ENCODE results near the gene ATXN1. TPM values are rescaled to one million over a fixed set of nuclear protein-coding genes. Genes with fewer than 3 reads are reported as not detected.

The ATXN1 gene
- total RNA-seq, 1 experiment from 2014 or later: 5.6 TPM

DNA sequence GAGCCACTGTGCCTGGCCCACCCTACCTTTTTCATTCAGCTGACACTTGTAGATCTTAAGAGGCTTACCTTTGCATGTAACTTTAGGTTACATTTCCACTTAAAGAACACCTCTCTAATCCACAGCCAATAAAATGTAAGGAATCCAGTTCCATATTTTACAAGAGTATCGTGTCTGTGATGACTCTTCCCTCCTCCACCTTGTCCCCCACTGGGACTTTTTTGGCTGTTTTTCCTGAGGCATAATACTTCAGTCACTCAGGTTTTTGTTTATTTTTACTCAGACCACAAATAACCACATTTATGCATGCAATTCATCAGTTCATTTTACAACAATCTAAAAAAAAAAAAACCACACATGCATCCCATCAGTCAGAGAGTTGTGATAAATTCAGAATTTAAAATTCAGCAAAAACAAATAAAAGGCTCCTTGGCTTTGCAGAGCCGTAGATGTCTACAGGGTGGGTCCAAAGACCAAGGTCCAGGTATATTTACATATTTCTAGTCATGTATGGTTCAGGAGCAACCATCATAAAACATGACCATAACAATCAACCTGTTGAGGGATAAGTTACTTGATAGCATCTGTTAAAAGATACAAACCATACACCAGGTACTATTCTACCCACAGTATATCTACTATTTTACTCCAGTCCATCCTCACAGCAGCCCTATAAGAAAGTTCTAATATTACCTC lies 9.9 kb downstream of the ATXN1 start:
- WGBS (ENCODE audit: extremely low coverage, insufficient read length, low lambda C conversion rate): no CpG with 5 or more reads among the region's 2 CpGs
- Mint-ChIP-seq H3K36me3 (ENCODE audit: insufficient read depth in 1 of 3, low read depth in 3 of 3) (no peaks in the 10 kb centered on the region), H3K27ac (no peak overlapping the region), H3K9me3 (no peaks in the 10 kb centered on the region), H3K4me1 (peaks cover 8 to 16% of the 10 kb centered on the region in 2 experiments), H3K4me3 (no peak overlapping the region), H3K27me3 (ENCODE audit: low read depth) (no peaks in the 10 kb centered on the region)
- Histone ChIP-seq H3K4me2 (ENCODE audit: insufficient read depth, insufficient read length, low read length) (no peak overlapping the region), H3K27me3 (ENCODE audit: insufficient read depth, low read length) (no peaks in the 10 kb centered on the region), H3T11ph (ENCODE audit: low read length) (no peak overlapping the region), H2BK20ac (ENCODE audit: low read depth, low read length, poor library complexity, severe bottlenecking) (no peak overlapping the region), H2BK15ac (ENCODE audit: low read depth, low read length) (no peak overlapping the region), H4K8ac (replicated peaks; ENCODE audit: insufficient read length, low read depth, low read length) (no peak overlapping the region), H3K79me2 (ENCODE audit: insufficient read depth, low read length) (no peaks in the 10 kb centered on the region), H2BK5ac (ENCODE audit: insufficient read length, low read length) (no peak overlapping the region), H3K79me1 (ENCODE audit: insufficient read depth, low read depth, low read length, poor library complexity, severe bottlenecking) (no peaks in the 10 kb centered on the region), H2AFZ (ENCODE audit: low read length) (no peak overlapping the region), H2BK12ac (ENCODE audit: insufficient read length, low read depth, low read length) (no peak overlapping the region), H2BK120ac (ENCODE audit: low read depth, low read length, poor library complexity, severe bottlenecking) (no peak overlapping the region), H3K9me3 (ENCODE audit: control insufficient read depth, low read depth, low read length) (no peaks in the 10 kb centered on the region), H3K27ac (ENCODE audit: insufficient read length, low read depth, low read length) (no peak overlapping the region), H4K20me1 (ENCODE audit: control insufficient read depth, insufficient read depth, insufficient read length) (no peaks in the 10 kb centered on the region), H3K23me2 (ENCODE audit: insufficient read length, low read depth, low read length, poor library complexity, severe bottlenecking) (no peaks in the 10 kb centered on the region), H4K91ac (ENCODE audit: insufficient read length, low read depth, low read length) (no peak overlapping the region), H4K5ac (ENCODE audit: insufficient read length, low read depth, low read length) (no peak overlapping the region), H3K18ac (ENCODE audit: insufficient read length, low read depth, low read length) (no peak overlapping the region), H3K9ac (ENCODE audit: extremely low read depth, insufficient read length, low read length) (no peak overlapping the region), H2AK5ac (ENCODE audit: insufficient read length, low read length) (no peak overlapping the region), H3K4ac (ENCODE audit: low read depth, low read length) (no peak overlapping the region), H3K56ac (ENCODE audit: insufficient read length, low read depth, low read length) (no peak overlapping the region), H3K14ac (ENCODE audit: insufficient read depth, low read length) (no peak overlapping the region), H3K23ac (ENCODE audit: insufficient read length, low read depth, low read length) (no peak overlapping the region), H3K4me1 (ENCODE audit: insufficient read depth, low read length) (no peaks in the 10 kb centered on the region; the same call in none of the 2 replicates)
- TF ChIP-seq, protein P1, sequence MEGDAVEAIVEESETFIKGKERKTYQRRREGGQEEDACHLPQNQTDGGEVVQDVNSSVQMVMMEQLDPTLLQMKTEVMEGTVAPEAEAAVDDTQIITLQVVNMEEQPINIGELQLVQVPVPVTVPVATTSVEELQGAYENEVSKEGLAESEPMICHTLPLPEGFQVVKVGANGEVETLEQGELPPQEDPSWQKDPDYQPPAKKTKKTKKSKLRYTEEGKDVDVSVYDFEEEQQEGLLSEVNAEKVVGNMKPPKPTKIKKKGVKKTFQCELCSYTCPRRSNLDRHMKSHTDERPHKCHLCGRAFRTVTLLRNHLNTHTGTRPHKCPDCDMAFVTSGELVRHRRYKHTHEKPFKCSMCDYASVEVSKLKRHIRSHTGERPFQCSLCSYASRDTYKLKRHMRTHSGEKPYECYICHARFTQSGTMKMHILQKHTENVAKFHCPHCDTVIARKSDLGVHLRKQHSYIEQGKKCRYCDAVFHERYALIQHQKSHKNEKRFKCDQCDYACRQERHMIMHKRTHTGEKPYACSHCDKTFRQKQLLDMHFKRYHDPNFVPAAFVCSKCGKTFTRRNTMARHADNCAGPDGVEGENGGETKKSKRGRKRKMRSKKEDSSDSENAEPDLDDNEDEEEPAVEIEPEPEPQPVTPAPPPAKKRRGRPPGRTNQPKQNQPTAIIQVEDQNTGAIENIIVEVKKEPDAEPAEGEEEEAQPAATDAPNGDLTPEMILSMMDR (conservative IDR thresholded peaks at IDR 0.05): no peak
- no peak for DNase-seq
